CD14-positive monocyte (primary cell): ENCODE data around the gene NFKBIL1. TPM values are rescaled to one million over a fixed set of nuclear protein-coding genes. Genes with fewer than 3 reads are reported as not detected.
A peak's percentile ranks its signal among the peaks of the same experiment; 100 is the strongest.

Source experiments
- DNase-seq, 3 donors: peaks; one replicate each; pipeline ENCODE4 v3.0.0-alpha.2; 2011 to 2022
- H2AFZ ChIP-seq: 2 replicates; pipeline ENCODE4 v1.6.0; 2012; ENCODE audit warnings: mild to moderate bottlenecking, low read depth, low read length, inconsistent platforms; ENCODE audit not compliant: insufficient read depth, poor library complexity, severe bottlenecking
- H3K27ac ChIP-seq, 2 donors: 1 replicate in 1 of 2; 2 replicates in 1 of 2; pipeline ENCODE4 v1.5.1; 2012 to 2013; ENCODE audit warnings: low read length in 2 of 2, control low read depth in 1 of 2, inconsistent platforms in 1 of 2, low read depth in 1 of 2, mild to moderate bottlenecking in 1 of 2
- H3K27me3 ChIP-seq, 2 donors: one replicate each; pipeline versions ENCODE4 v1.6.0 to v1.6.1; 2011 to 2013; ENCODE audit warnings: low read length in 2 of 2; ENCODE audit not compliant: control insufficient read depth in 2 of 2, insufficient read depth in 2 of 2
- H3K36me3 ChIP-seq, 2 donors: replicated peaks in 1 of 2; 1 replicate in 1 of 2; 2 replicates in 1 of 2; pipeline versions ENCODE4 v1.5.1 to v1.6.1; 2012 to 2013; ENCODE audit warnings: low read length in 2 of 2, control low read depth in 1 of 2, inconsistent platforms in 1 of 2, mild to moderate bottlenecking in 1 of 2; ENCODE audit not compliant: insufficient read depth in 2 of 2, control insufficient read depth in 1 of 2
- H3K4me1 ChIP-seq, 2 donors: 1 replicate in 1 of 2; 2 replicates in 1 of 2; pipeline versions ENCODE4 v1.5.1 to v1.6.1; 2012 to 2013; ENCODE audit warnings: low read length in 2 of 2, control low read depth in 1 of 2, inconsistent platforms in 1 of 2, mild to moderate bottlenecking in 1 of 2, moderate library complexity in 1 of 2; ENCODE audit not compliant: insufficient read depth in 2 of 2, control insufficient read depth in 1 of 2
- H3K4me2 ChIP-seq: replicated peaks from 2 replicates; pipeline ENCODE3; 2012; ENCODE audit warnings: low read length, moderate library complexity, mild to moderate bottlenecking; ENCODE audit not compliant: poor library complexity, severe bottlenecking; ENCODE audit errors: extremely low read depth
- H3K4me3 ChIP-seq, 3 experiments: fragments of 200-600 bp in 1 of 3; sonication (generic) in 1 of 3; replicated peaks in 1 of 3; 1 replicate in 2 of 3; 2 replicates in 1 of 3; pipeline ENCODE4 v1.5.1; 2011 to 2013; ENCODE audit warnings: low read length in 3 of 3, mild to moderate bottlenecking in 3 of 3, control low read depth in 2 of 3, low read depth in 2 of 3, inconsistent platforms in 1 of 3, moderate library complexity in 1 of 3
- H3K79me2 ChIP-seq: 2 replicates; pipeline ENCODE4 v1.6.0; 2012; ENCODE audit warnings: mild to moderate bottlenecking, control low read depth, inconsistent platforms, low read length, moderate library complexity; ENCODE audit not compliant: insufficient read depth
- H3K9ac ChIP-seq: 2 replicates; pipeline ENCODE4 v1.6.0; 2017; ENCODE audit warnings: low read length, mild to moderate bottlenecking; ENCODE audit not compliant: insufficient read depth, poor library complexity, severe bottlenecking
- H3K9me3 ChIP-seq, 2 donors: replicated peaks in 1 of 2; 1 replicate in 1 of 2; 2 replicates in 1 of 2; pipeline versions ENCODE4 v1.5.1 to v1.6.1; 2012 to 2013; ENCODE audit warnings: low read length in 2 of 2, control low read depth in 1 of 2; ENCODE audit not compliant: control insufficient read depth in 1 of 2, insufficient read depth in 1 of 2
- H4K20me1 ChIP-seq: 2 replicates; pipeline ENCODE4 v1.6.0; 2012; ENCODE audit warnings: mild to moderate bottlenecking, low read length, control low read depth, moderate library complexity; ENCODE audit not compliant: insufficient read depth
- H3K27ac Mint-ChIP-seq, 7 donors: one replicate each; pipeline ENCODE4 v1.8.0; 2020; ENCODE audit warnings: mild to moderate bottlenecking in 7 of 7, mixed read lengths in 7 of 7, moderate library complexity in 6 of 7, inconsistent platforms in 2 of 7
- H3K27me3 Mint-ChIP-seq, 3 donors: one replicate each; pipeline ENCODE4 v1.8.0; 2021 to 2022; ENCODE audit warnings: low read depth in 3 of 3, mild to moderate bottlenecking in 3 of 3, mixed read lengths in 3 of 3, moderate library complexity in 3 of 3, inconsistent platforms in 1 of 3
- H3K36me3 Mint-ChIP-seq, 2 donors: one replicate each; pipeline ENCODE4 v1.8.0; 2020; ENCODE audit warnings: mixed read lengths in 2 of 2, inconsistent platforms in 1 of 2, mild to moderate bottlenecking in 1 of 2
- H3K4me1 Mint-ChIP-seq: one replicate; pipeline ENCODE4 v1.8.0; 2020; ENCODE audit warnings: mild to moderate bottlenecking, mixed read lengths
- H3K4me3 Mint-ChIP-seq, 2 donors: one replicate each; pipeline ENCODE4 v1.8.0; 2020; ENCODE audit warnings: mild to moderate bottlenecking in 2 of 2, mixed read lengths in 2 of 2, moderate library complexity in 1 of 2
- H3K9me3 Mint-ChIP-seq, 7 donors: one replicate each; pipeline ENCODE4 v1.8.0; 2020 to 2022; ENCODE audit warnings: mixed read lengths in 7 of 7, mild to moderate bottlenecking in 6 of 7, moderate library complexity in 6 of 7, inconsistent platforms in 2 of 7
- CTCF ChIP-seq: fragments of 200-600 bp; IDR thresholded peaks from one replicate; pipeline ENCODE4 v1.8.0; 2022; ENCODE audit warnings: antibody characterized with exemption, mild to moderate bottlenecking
- WGBS: methylation state at CpG from one replicate; pipeline ENCODE4 v1.1.5; 2013; ENCODE audit warnings: missing lambda C conversion rate; ENCODE audit not compliant: insufficient coverage; 5-methylcytosine and 5-hydroxymethylcytosine counted together
- intact Hi-C, 2 donors: fragments of 100-400 bp; cut with micrococcal nuclease; formaldehyde crosslinking; loops; one replicate each; pipeline versions ENCODE4 v1.15.0 to v1.15.1; 2023
- polyA plus RNA-seq, 3 donors: library from polyadenylated mRNA; depleted of rRNA in 1 of 3; unstranded in 2 of 3; stranded (reverse) in 1 of 3; fragments of 300-500 nt in 2 of 3; fragments of >200 nt in 1 of 3; fragmentation: Illumina TruSeq in 2 of 3; gene quantifications; 1 replicate in 2 of 3; 2 replicates in 1 of 3; pipeline ENCODE4 v1.2.3, GENCODE V29; 2012 to 2021

Gene NFKBIL1
- polyA plus RNA-seq, 3 donors, result 7.7 to 10.3 (median 8.0) TPM

GRCh38 chr6:31576897-31577578 lies 29.6 kb downstream of the NFKBIL1 start:
- Mint-ChIP-seq H3K9me3 (peaks cover 0 to 3% (median 0%) of the 10 kb centered on the region in 7 donors), H3K4me3 (peak overlapping the region; percentile 94 to 99), H3K36me3 (peaks cover 31 to 32% of the 10 kb centered on the region in 2 donors), H3K27me3 (peaks cover 1 to 7% (median 4%) of the 10 kb centered on the region in 3 donors), H3K27ac (peak overlapping the region in 4 of 7 donors; percentile 9 to 98 (median 56)), H3K4me1 (peaks cover 80% of the 10 kb centered on the region)
- Histone ChIP-seq H3K9me3 (no peaks in the 10 kb centered on the region), H3K36me3 (peaks cover 18 to 25% of the 10 kb centered on the region in 2 donors), H3K27ac (peak overlapping the region in 1 of 2 donors; percentile 88), H3K4me2 (peak overlapping the region; percentile 98), H3K4me1 (peaks cover 58 to 75% of the 10 kb centered on the region in 2 donors), H3K9ac (peak overlapping the region; percentile 75), H2AFZ (no peak overlapping the region), H3K4me3 (peak overlapping the region; percentile 71 to 97 (median 90)), H3K27me3 (no peaks in the 10 kb centered on the region), H3K79me2 (peaks cover 49% of the 10 kb centered on the region), H4K20me1 (peaks cover 39% of the 10 kb centered on the region)
- 98% methylated on average over 15 of the region's 19 CpGs for WGBS
- no peak for TF ChIP-seq CTCF
- no peak for DNase-seq
- intact Hi-C loops, result no loop called here

- Histone ChIP-seq H3K4me1 (peaks cover 63 to 80% of the 10 kb centered on the region in 2 donors), H3K79me2 (peaks cover 54% of the 10 kb centered on the region), H3K9ac (no peak overlapping the region), H3K9me3 (no peaks in the 10 kb centered on the region), H4K20me1 (peaks cover 39% of the 10 kb centered on the region), H3K4me3 (peak overlapping the region in 2 of 3 experiments; percentile 71 to 97), H3K27me3 (no peaks in the 10 kb centered on the region), H2AFZ (no peak overlapping the region), H3K4me2 (peak overlapping the region; percentile 98), H3K36me3 (peaks cover 18 to 25% of the 10 kb centered on the region in 2 donors), H3K27ac (no peak overlapping the region)
- WGBS, result 100% methylated on average over 1 of the region's 3 CpGs
- H3K4me3 Mint-ChIP-seq, result peak overlapping the region; percentile 39 to 94
- peaks cover 0 to 3% (median 0%) of the 10 kb centered on the region in 7 donors for H3K9me3 Mint-ChIP-seq
- no peak for DNase-seq
- H3K36me3 Mint-ChIP-seq, result peaks cover 31 to 32% of the 10 kb centered on the region in 2 donors
- H3K27me3 Mint-ChIP-seq, result peaks cover under 1 to 5% (median 2%) of the 10 kb centered on the region in 3 donors
- H3K27ac Mint-ChIP-seq, result peak overlapping the region in 2 of 7 donors; percentile 27 to 98
- peaks cover 81% of the 10 kb centered on the region for H3K4me1 Mint-ChIP-seq
- intact Hi-C loops, result no loop called here
- no peak for TF ChIP-seq CTCF
These were observed 30.2 kb downstream of the NFKBIL1 start for GRCh38 chr6:31577579-31577966.
